Endothelial cell of umbilical vein (primary cell): ENCODE data around the gene TFDP2.

ENCODE experiments used
- CTCF ChIP-seq, 2 donors: IDR thresholded peaks; 1 replicate in 1 of 2; 2 replicates in 1 of 2; pipeline ENCODE4 v1.5.1; 2011; ENCODE audit warnings: low read length in 2 of 2, mild to moderate bottlenecking in 2 of 2, moderate library complexity in 2 of 2, control low read depth in 1 of 2, inconsistent platforms in 1 of 2, low read depth in 1 of 2; ENCODE audit not compliant: insufficient read depth in 1 of 2; ENCODE audit errors: extremely low read depth in 1 of 2
- TF ChIP-seq, protein P1 (sequence below): IDR thresholded peaks from 2 replicates; pipeline ENCODE4 v1.6.1; 2011; ENCODE audit not compliant: insufficient read depth, insufficient read length

DNA sequence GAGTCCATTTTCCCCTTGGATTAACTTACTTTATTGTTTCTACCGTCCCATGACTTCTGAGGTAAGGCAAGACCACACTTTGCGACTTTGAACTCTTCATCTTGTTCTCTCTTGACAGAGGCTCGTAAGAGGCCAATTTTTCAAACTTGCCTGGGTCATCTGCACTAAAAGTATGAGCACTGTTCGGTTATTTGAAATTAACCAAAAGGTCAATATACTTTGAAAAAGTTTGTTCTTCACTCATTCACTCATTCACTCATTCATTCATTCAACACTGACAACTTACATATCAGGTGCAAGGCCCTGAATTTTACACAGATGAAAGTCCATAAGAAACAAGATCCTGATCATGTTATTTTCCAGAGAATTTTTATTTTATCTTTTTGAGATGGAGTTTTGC lies 215.0 kb downstream of the TFDP2 start:
- TF ChIP-seq CTCF (IDR thresholded peaks at IDR 0.05; ENCODE audit: extremely low read depth in 1 of 2, insufficient read depth in 1 of 2, low read depth in 1 of 2, low read length in 2 of 2): no peak
- TF ChIP-seq, protein P1, sequence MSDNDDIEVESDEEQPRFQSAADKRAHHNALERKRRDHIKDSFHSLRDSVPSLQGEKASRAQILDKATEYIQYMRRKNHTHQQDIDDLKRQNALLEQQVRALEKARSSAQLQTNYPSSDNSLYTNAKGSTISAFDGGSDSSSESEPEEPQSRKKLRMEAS: no peak
